Right atrium auricular region (tissue), 2 donors: ENCODE results near the gene C3orf22. TPM values are rescaled to one million over a fixed set of nuclear protein-coding genes. Genes with fewer than 3 reads are reported as not detected.

ENCODE experiments used
- DNase-seq: peaks from one replicate; pipeline ENCODE4 v3.0.0-alpha.2; 2019; ENCODE audit warnings: low spot score
- H3K27ac ChIP-seq, 2 donors: fragments of 200-600 bp; sonication (generic); 1 replicate in 1 of 2; 2 replicates in 1 of 2; pipeline ENCODE4 v1.5.1; 2016 to 2019
- H3K27me3 ChIP-seq, 2 donors: fragments of 200-600 bp; sonication (generic); one replicate each; pipeline versions ENCODE4 v1.5.1 to v1.6.0; 2017 to 2019
- H3K36me3 ChIP-seq: fragments of 200-600 bp; sonication (generic); one replicate; pipeline ENCODE4 v1.5.1; 2016
- H3K4me1 ChIP-seq, 2 donors: fragments of 200-600 bp; sonication (generic); one replicate each; pipeline versions ENCODE4 v1.5.1 to v1.6.0; 2017 to 2019
- H3K4me3 ChIP-seq, 2 donors: fragments of 200-600 bp; sonication (generic); 1 replicate in 1 of 2; 2 replicates in 1 of 2; pipeline ENCODE4 v1.5.1; 2017 to 2019; ENCODE audit warnings: mild to moderate bottlenecking in 1 of 2, moderate library complexity in 1 of 2
- H3K9me3 ChIP-seq, 2 donors: fragments of 200-600 bp; sonication (generic); one replicate each; pipeline ENCODE4 v1.5.1; 2019
- total RNA-seq, 2 donors: library from RNA; depleted of rRNA; stranded (reverse); fragments of >200 nt; gene quantifications; one replicate each; pipeline ENCODE4 v1.1.0, GENCODE V29; 2016
- TF ChIP-seq, protein P1 (sequence below), 2 donors: fragments of 200-600 bp; sonication (generic); IDR thresholded peaks; one replicate each; pipeline ENCODE4 v1.5.1; 2019; ENCODE audit warnings: antibody characterized with exemption in 2 of 2

Gene C3orf22
- total RNA-seq, 2 donors from 2014 or later, result not detected

DNA sequence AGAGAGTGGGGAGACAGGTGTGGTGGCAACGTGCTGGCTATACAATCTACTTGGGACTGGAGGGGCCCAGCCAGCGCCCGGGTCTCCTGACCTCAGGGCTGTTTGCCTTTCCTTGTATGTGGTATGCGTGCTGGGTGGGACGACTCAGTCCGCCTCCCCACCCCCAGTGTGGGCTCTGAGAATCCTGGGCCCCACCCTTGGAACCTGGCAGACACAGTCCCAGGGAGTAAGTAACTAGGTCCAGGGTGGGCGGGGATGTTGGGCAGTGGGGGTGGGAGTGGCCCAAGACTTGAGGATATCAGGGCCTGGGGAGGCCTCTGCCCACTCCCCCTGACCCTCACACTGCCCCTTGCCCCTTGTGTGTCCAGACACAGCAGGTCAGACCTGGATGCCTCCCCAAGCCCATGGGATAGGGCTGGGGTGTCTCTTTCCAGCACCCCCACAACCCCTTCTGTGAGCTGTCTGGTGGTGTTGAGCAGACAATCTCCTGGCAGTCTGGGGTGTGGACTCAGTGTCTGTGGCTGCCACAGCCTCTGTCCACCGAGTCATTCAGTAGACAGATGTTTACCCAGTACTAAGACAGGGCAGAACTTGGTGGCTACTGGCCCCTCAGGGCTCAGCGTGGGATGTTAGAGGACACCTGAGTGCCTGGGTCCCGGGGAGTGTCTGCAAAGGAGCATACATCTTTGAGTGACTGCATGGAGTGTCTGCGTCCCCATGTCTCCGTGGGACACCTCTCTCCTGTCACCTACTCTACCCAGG lies 33.5 kb downstream of the C3orf22 start:
- no peak overlapping the region for H3K27ac ChIP-seq
- TF ChIP-seq, protein P1, sequence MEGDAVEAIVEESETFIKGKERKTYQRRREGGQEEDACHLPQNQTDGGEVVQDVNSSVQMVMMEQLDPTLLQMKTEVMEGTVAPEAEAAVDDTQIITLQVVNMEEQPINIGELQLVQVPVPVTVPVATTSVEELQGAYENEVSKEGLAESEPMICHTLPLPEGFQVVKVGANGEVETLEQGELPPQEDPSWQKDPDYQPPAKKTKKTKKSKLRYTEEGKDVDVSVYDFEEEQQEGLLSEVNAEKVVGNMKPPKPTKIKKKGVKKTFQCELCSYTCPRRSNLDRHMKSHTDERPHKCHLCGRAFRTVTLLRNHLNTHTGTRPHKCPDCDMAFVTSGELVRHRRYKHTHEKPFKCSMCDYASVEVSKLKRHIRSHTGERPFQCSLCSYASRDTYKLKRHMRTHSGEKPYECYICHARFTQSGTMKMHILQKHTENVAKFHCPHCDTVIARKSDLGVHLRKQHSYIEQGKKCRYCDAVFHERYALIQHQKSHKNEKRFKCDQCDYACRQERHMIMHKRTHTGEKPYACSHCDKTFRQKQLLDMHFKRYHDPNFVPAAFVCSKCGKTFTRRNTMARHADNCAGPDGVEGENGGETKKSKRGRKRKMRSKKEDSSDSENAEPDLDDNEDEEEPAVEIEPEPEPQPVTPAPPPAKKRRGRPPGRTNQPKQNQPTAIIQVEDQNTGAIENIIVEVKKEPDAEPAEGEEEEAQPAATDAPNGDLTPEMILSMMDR (IDR thresholded peaks at IDR 0.05), result no peak
- DNase-seq, result no peak
- H3K9me3 ChIP-seq, result no peaks in the 10 kb centered on the region
- no peak overlapping the region for H3K4me3 ChIP-seq
- H3K27me3 ChIP-seq, result no peaks in the 10 kb centered on the region
- no peaks in the 10 kb centered on the region for H3K36me3 ChIP-seq
- peaks cover 0 to 30% of the 10 kb centered on the region in 2 donors for H3K4me1 ChIP-seq

DNA sequence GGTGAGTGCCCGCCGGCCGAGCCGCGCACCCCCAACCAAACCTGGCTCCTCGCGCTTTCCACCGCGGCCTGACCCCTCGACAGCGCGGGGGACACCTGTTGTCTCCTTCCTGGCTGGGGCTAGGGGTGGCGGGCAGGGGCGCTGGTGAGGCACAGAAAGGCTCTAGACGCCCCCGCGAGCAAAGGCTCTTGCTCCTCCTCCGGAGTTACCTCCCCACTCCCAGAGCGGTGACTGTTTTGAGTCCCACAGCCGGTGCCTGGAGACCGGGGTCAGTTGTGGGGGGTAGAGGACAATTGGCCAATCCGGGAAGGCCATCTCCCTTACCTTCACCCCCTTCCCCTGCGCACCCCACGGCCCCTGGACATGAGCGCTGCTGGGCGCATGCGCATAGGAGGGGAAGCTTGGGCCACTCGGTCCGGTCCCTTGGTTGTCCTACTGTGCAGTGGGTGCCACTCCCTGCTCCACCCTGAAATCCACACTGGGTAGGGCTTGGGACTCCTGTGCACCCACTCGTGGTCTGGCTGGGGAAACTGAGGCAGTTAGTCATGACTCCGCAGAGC lies 34.2 kb downstream of the C3orf22 start:
- TF ChIP-seq, protein P1 (IDR thresholded peaks at IDR 0.05), result no peak
- Histone ChIP-seq H3K36me3 (no peaks in the 10 kb centered on the region), H3K27ac (no peak overlapping the region), H3K9me3 (no peaks in the 10 kb centered on the region), H3K27me3 (no peaks in the 10 kb centered on the region), H3K4me3 (peak overlapping the region; percentile 30 to 45), H3K4me1 (peaks cover 0 to 22% of the 10 kb centered on the region in 2 donors)
- DNase-seq, result no peak

- Histone ChIP-seq H3K36me3 (no peaks in the 10 kb centered on the region), H3K27me3 (no peaks in the 10 kb centered on the region), H3K9me3 (no peaks in the 10 kb centered on the region), H3K4me3 (peak within 1 kb of the TSS; percentile 30 to 45), H3K4me1 (peaks cover 0 to 16% of the 10 kb centered on the region in 2 donors), H3K27ac (no peak within 1 kb of the TSS)
- DNase-seq, result no peak
- TF ChIP-seq, protein P1 (IDR thresholded peaks at IDR 0.05), result peak in 1 of 2 donors; percentile 29
Measured at GRCh38 chr3:126523745-126524428, 34.8 kb downstream of the C3orf22 start, which contains the start of gene CHST13. TSS of gene CHST13 (plus strand) at chr3:126524155. CDS start at chr3:126524333, 178 bp downstream.

- peak; percentile 70 for DNase-seq
- no peaks in the 10 kb centered on the region for H3K27me3 ChIP-seq
- H3K36me3 ChIP-seq, result no peaks in the 10 kb centered on the region
- H3K27ac ChIP-seq, result no peak overlapping the region
- no peak overlapping the region for H3K4me3 ChIP-seq
- no peaks in the 10 kb centered on the region for H3K9me3 ChIP-seq
- TF ChIP-seq, protein P1 (IDR thresholded peaks at IDR 0.05), result peak; percentile 91 to 95
- H3K4me1 ChIP-seq, result peaks cover 0 to 12% of the 10 kb centered on the region in 2 donors
Measured at GRCh38 chr3:126522363-126522788, 36.4 kb downstream of the C3orf22 start.

DNA sequence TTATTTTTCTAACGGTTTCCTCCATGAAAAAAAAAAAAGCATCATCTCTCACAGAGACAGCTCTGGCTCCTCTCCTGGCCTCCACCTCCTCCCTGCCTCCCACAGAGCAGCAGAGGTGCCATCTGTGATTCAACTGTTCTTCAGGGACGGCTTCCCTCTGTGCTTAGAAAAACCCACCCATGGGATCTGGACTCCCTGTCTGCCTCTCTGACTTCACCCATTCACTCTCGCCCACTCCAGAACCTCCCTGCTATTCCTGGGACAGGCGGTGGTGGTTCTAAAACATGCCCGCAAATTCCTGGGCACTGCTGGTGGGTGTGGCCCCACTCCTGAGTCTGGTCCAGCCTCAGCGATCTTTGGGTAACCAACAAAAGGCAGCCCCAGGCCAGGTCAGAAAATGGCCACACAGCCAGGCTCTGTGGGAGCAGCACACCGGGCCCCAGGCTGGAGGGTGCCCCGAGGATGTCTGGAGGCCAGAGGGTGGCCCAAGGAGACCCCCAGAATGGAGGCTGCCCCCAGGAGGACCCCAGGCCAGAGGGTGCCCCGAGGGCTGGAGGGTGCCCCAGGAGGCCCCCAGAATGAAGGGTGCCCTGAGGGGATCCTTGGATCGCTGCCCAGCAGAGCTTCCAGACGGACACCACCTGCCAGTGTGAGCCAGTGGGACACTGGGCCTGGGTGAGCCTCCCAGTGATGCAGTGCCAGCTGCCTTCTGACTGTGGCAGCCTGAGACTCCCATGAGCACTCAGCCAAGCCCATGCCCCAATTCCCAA lies 37.4 kb downstream of the C3orf22 start:
- no peak overlapping the region for H3K4me3 ChIP-seq
- DNase-seq, result no peak
- H3K4me1 ChIP-seq, result peaks cover 0 to 12% of the 10 kb centered on the region in 2 donors
- no peaks in the 10 kb centered on the region for H3K27me3 ChIP-seq
- TF ChIP-seq, protein P1 (IDR thresholded peaks at IDR 0.05), result no peak
- H3K9me3 ChIP-seq, result no peaks in the 10 kb centered on the region
- H3K36me3 ChIP-seq, result no peaks in the 10 kb centered on the region
- no peak overlapping the region for H3K27ac ChIP-seq
